Esophagus muscularis mucosa (tissue), 4 donors: ENCODE results near the gene OTOP1. TPM values are rescaled to one million over a fixed set of nuclear protein-coding genes. Genes with fewer than 3 reads are reported as not detected.

Source experiments
- DNase-seq: peaks from one replicate; pipeline ENCODE4 v3.0.0-alpha.2; 2017; ENCODE audit errors: extremely low spot score
- H3K27ac ChIP-seq, 4 donors: fragments of 200-600 bp; sonication (generic); replicated peaks in 1 of 4; 1 replicate in 3 of 4; 2 replicates in 1 of 4; pipeline ENCODE4 v1.5.1; 2016 to 2019; ENCODE audit warnings: mild to moderate bottlenecking in 1 of 4
- H3K27me3 ChIP-seq, 4 donors: fragments of 200-600 bp; sonication (generic); one replicate each; pipeline versions ENCODE4 v1.5.1 to v1.6.0; 2016 to 2019
- H3K36me3 ChIP-seq, 4 donors: fragments of 200-600 bp; sonication (generic); one replicate each; pipeline ENCODE4 v1.5.1; 2016 to 2019
- H3K4me1 ChIP-seq, 4 donors: fragments of 200-600 bp; sonication (generic); one replicate each; pipeline ENCODE4 v1.5.1; 2016 to 2019
- H3K4me3 ChIP-seq, 4 donors: fragments of 200-600 bp; sonication (generic); 1 replicate in 2 of 4; 2 replicates in 2 of 4; pipeline ENCODE4 v1.5.1; 2016 to 2019; ENCODE audit warnings: mild to moderate bottlenecking in 4 of 4, moderate library complexity in 1 of 4
- H3K9me3 ChIP-seq, 4 donors: fragments of 200-600 bp; sonication (generic); 1 replicate in 3 of 4; 2 replicates in 1 of 4; pipeline ENCODE4 v1.5.1; 2016 to 2019
- CTCF ChIP-seq, 3 experiments: fragments of 200-600 bp in 2 of 3; fragments of 450-650 bp in 1 of 3; sonication (generic) in 2 of 3; IDR thresholded peaks; one replicate each; pipeline ENCODE4 v1.5.1; 2017 to 2019; ENCODE audit warnings: antibody characterized with exemption in 3 of 3, mild to moderate bottlenecking in 2 of 3, moderate library complexity in 1 of 3
- EP300 ChIP-seq: sonication (generic); formaldehyde crosslinking; IDR thresholded peaks from one replicate; pipeline ENCODE4 v1.6.1; 2017; ENCODE audit warnings: antibody characterized with exemption
- POLR2A ChIP-seq: fragments of 450-650 bp; IDR thresholded peaks from one replicate; pipeline ENCODE4 v1.6.1; 2017; ENCODE audit warnings: antibody characterized with exemption, moderate library complexity, mild to moderate bottlenecking, low read depth
- POLR2AphosphoS5 ChIP-seq, 2 donors: sonication (generic); formaldehyde crosslinking; IDR thresholded peaks; one replicate each; pipeline ENCODE4 v1.6.1; 2017; ENCODE audit warnings: antibody characterized with exemption in 2 of 2
- WGBS: methylation state at CpG from one replicate; pipeline ENCODE4 v1.1.5; 2018; 5-methylcytosine and 5-hydroxymethylcytosine counted together
- intact Hi-C: fragments of 100-400 bp; cut with DNase I; formaldehyde crosslinking; loops from one replicate; pipeline ENCODE4 v1.15.1; 2023
- total RNA-seq, 4 donors: library from RNA; depleted of rRNA; stranded (reverse); fragments of >200 nt; gene quantifications; one replicate each; pipeline versions ENCODE4 v1.1.0 to v1.2.1, GENCODE V29; 2016

OTOP1 gene
- total RNA-seq: not detected

GRCh38 chr4:4226606-4227438 is at the start of gene OTOP1:
TSS of gene OTOP1 (minus strand) at chr4:4226929. CDS start at chr4:4226864, 65 bp downstream.
- TF ChIP-seq POLR2A: no peak
- no peak for TF ChIP-seq CTCF (IDR thresholded peaks at IDR 0.05)
- TF ChIP-seq POLR2AphosphoS5 (IDR thresholded peaks at IDR 0.05): no peak
- TF ChIP-seq EP300: no peak
- Histone ChIP-seq H3K27ac (no peak within 1 kb of the TSS), H3K4me3 (no peak within 1 kb of the TSS), H3K9me3 (no peaks in the 10 kb centered on the region), H3K4me1 (peaks cover 0 to 19% (median 2%) of the 10 kb centered on the region in 4 donors), H3K27me3 (peaks cover 0 to 78% (median 23%) of the 10 kb centered on the region in 4 donors), H3K36me3 (no peaks in the 10 kb centered on the region)
- 13% methylated on average over 17 of the region's 82 CpGs for WGBS
- no peak for DNase-seq
- intact Hi-C loops: no loop called here

GRCh38 chr4:4274226-4274625 is 47.5 kb upstream of the OTOP1 start:
- Histone ChIP-seq H3K9me3 (no peaks in the 10 kb centered on the region), H3K36me3 (peaks cover 51 to 95% (median 83%) of the 10 kb centered on the region in 4 donors), H3K4me3 (no peak overlapping the region), H3K4me1 (no peaks in the 10 kb centered on the region), H3K27ac (no peak overlapping the region), H3K27me3 (no peaks in the 10 kb centered on the region)
- no peak for TF ChIP-seq POLR2A
- TF ChIP-seq POLR2AphosphoS5 (IDR thresholded peaks at IDR 0.05): no peak
- TF ChIP-seq CTCF (IDR thresholded peaks at IDR 0.05): no peak
- no peak for TF ChIP-seq EP300
- intact Hi-C loops: no loop called here
- 89% methylated on average over 14 of the region's 14 CpGs for WGBS
- DNase-seq: no peak

- WGBS: 86% methylated on average over 10 of the region's 10 CpGs
- no peaks in the 10 kb centered on the region for H3K27me3 ChIP-seq
- H3K36me3 ChIP-seq: peaks cover 46 to 95% (median 68%) of the 10 kb centered on the region in 4 donors
- H3K27ac ChIP-seq: no peak overlapping the region
- H3K4me1 ChIP-seq: no peaks in the 10 kb centered on the region
- TF ChIP-seq CTCF (IDR thresholded peaks at IDR 0.05): no peak
- TF ChIP-seq POLR2A: no peak
- TF ChIP-seq POLR2AphosphoS5 (IDR thresholded peaks at IDR 0.05): no peak
- no peak for TF ChIP-seq EP300
- intact Hi-C loops: no loop called here
- no peaks in the 10 kb centered on the region for H3K9me3 ChIP-seq
- DNase-seq: no peak
- no peak overlapping the region for H3K4me3 ChIP-seq
Measured at GRCh38 chr4:4271912-4272311, 45.2 kb upstream of the OTOP1 start.

- DNase-seq: no peak
- H3K36me3 ChIP-seq: peaks cover 47 to 86% (median 58%) of the 10 kb centered on the region in 4 donors
- intact Hi-C loops: no loop called here
- H3K4me3 ChIP-seq: no peak overlapping the region
- no peaks in the 10 kb centered on the region for H3K9me3 ChIP-seq
- WGBS: 67% methylated on average over 4 of the region's 4 CpGs
- H3K27me3 ChIP-seq: no peaks in the 10 kb centered on the region
- H3K4me1 ChIP-seq: no peaks in the 10 kb centered on the region
- H3K27ac ChIP-seq: no peak overlapping the region
- TF ChIP-seq POLR2A (no peak), POLR2AphosphoS5 (IDR thresholded peaks at IDR 0.05) (no peak)
Measured at GRCh38 chr4:4270529-4270928, 43.8 kb upstream of the OTOP1 start.

GRCh38 chr4:4269856-4270255 is 43.1 kb upstream of the OTOP1 start:
- H3K4me1 ChIP-seq: no peaks in the 10 kb centered on the region
- no peaks in the 10 kb centered on the region for H3K27me3 ChIP-seq
- peaks cover 47 to 79% (median 53%) of the 10 kb centered on the region in 4 donors for H3K36me3 ChIP-seq
- WGBS: 79% methylated on average over 4 of the region's 4 CpGs
- H3K27ac ChIP-seq: no peak overlapping the region
- H3K9me3 ChIP-seq: no peaks in the 10 kb centered on the region
- intact Hi-C loops: no loop called here
- no peak overlapping the region for H3K4me3 ChIP-seq
- TF ChIP-seq POLR2AphosphoS5 (IDR thresholded peaks at IDR 0.05): no peak
- TF ChIP-seq EP300: no peak
- TF ChIP-seq CTCF (IDR thresholded peaks at IDR 0.05): no peak
- no peak for TF ChIP-seq POLR2A
- DNase-seq: no peak
